Right forelimb (tissue), 1 donor: Measurements from ENCODE around the gene RACK1.
"Not testable (repeated sequence)": the region's sequence is repeated elsewhere in the genome, so short reads cannot be mapped to it uniquely, and the experiment has no call there.

Source experiments
- DNase-seq: peaks from one replicate; pipeline ENCODE4 v3.0.0-alpha.2; 2018

RACK1 gene

DNA sequence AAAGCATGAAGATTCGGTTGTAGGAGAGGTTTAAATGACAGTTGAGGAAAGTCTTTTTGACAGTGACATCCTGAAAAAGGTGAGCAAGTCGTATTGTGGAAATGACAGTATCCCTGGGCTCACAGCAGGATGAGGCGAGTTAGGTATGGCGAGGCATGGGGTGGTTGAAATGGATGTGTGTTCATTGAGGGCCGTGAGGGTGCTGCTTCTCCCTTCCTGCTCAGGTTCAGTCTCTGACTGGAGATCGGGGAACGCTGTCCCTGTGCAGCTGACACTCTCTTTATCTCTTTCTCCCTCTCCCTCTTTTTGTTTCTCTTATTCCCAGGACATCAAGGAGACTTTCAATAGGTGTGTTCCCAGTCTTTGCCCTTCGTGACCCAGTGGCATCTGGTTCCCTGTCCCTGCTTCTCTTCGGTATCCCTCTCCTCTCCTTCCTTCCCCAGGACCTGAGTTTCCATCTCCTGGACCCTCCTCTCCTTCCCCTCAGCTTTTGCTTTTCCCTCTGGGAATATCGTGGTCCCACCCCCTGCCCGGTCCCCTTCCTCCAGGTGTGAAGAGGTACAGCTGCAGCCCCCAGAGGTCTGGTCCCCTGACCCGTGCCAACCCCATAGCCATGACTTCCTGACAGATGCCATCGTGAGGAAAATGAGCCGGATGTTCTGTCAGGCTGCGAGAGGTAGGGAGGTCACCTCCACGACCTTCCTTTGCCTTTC, 10.5 kb downstream of the RACK1 start:
- DNase-seq, result no peak

DNA sequence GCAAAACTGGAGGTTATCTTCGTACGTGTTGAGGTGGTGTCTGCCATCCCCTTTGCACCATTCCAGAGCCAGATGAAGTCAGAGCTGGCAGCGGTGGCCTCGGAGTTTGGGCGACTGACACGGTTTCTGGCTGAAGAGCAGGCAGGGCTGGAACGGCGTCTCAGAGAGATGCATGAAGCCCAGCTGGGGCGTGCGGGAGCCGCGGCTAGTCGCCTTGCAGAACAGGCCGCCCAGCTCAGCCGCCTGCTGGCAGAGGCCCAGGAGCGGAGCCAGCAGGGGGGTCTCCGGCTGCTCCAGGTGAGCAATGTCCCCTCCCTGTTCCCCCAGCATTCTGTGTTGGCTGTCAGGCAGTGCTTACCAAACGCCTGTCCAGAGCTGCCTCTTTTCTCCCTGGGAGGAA, 11.1 kb downstream of the RACK1 start:
- no peak for DNase-seq

DNA sequence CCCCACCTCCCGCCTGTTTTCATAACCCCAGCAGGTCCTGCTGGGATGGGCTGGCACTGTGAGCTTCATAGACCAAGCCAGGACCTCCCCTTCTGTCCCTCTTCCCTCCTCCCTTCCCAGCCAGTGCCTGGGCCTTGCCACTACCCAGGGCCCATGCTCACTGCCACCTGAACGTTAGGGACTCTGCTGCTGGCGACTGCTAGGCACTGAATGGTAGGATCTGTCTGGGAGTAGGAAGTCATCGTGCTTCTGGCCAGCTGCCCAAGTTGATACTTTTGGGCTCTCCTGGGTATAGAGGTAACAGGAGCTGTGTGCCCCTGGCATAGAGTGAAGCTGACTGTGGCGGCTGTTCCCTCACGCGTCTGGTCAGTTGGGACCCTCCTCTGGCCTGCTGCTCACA, 12.3 kb downstream of the RACK1 start:
- DNase-seq, result no peak

DNA sequence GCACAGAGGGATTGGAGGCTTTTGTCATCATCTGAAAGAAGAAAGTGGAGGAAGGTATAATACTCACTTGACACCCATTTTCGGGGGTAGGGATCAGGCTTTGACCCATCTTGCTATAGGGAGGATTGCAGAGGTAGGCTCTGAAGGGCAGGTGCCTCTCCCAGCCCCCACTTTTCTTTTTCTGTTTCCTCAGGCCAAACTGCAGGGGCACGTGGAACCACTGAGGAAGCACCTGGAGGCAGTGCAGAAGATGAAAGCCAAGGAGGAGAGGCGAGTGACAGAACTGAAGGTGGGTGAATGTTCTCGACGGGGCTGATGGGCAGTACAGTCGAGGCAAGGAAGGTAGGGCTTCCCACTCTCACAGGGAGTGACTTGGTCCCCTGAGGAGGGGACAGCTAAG, 13.2 kb downstream of the RACK1 start:
- DNase-seq, result no peak

DNA sequence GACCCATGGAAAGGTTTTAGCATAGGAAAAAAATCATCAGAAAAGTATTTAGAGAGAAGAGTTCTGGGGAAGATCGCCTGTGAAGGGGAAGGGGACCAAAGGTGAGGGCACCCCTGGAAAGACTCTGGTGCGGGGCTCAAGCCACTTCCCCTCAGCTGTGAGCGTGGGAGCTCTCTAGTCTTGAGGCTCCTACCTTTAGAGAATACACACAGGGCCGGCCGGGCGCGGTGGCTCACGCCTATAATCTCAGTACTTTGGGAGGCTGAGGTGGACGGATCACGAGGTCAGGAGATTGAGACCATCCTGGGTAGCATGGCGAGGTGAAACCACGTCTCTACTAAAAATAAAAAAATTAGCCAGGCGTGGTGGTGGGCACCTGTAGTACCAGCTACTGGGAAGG, 13.7 kb downstream of the RACK1 start:
- DNase-seq, result no peak

DNA sequence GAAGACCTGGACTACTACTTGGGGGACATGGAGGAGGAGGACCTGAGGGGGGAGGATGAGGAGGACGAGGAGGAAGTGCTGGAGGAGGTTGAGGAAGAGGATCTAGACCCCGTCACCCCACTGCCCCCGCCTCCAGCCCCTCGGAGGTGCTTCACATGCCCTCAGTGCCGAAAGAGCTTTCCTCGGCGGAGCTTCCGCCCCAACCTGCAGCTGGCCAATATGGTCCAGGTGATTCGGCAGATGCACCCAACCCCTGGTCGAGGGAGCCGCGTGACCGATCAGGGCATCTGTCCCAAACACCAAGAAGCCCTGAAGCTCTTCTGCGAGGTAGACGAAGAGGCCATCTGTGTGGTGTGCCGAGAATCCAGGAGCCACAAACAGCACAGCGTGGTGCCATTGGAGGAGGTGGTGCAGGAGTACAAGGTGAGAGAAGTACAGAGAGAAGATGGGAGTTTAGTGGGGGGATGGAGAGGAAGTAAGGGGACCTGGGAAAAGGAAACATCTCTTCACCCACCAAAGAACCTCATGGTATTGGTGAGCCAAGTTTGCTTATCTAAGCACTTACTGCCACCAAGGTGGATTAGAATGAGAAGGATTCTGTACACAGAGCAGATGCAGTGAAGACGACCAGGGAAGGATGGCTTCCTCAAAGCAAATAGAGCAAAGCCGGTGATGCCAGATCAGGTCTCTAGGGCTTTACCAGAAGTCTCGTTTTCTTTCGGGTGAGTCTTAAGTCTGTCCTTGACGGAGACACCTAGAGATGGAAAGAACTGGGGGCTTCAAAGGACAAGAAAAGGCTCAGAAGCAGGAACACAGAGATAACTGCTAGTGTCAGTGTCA, 19.1 kb downstream of the RACK1 start:
- no peak for DNase-seq

DNA sequence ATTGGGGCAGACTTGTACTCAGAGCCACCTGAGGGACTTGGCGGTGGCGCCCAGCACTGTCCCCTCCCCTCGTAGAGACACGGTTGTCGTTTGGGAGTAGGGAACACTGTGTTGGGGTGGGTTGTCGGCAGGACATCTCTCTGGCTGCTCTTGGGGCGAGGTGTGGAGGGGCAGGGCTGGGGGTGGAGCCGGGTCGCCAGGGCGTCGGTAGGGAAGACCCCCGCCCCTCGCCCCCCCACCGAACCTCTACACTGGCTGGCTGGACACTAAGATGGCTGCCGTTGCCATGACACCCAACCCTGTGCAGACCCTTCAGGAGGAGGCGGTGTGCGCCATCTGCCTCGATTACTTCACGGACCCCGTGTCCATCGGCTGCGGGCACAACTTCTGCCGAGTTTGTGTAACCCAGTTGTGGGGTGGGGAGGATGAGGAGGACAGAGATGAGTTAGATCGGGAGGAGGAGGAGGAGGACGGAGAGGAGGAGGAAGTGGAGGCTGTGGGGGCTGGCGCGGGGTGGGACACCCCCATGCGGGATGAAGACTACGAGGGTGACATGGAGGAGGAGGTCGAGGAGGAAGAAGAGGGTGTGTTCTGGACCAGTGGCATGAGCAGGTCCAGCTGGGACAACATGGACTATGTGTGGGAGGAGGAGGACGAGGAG, 19.8 kb downstream of the RACK1 start:
- no peak for DNase-seq

DNA sequence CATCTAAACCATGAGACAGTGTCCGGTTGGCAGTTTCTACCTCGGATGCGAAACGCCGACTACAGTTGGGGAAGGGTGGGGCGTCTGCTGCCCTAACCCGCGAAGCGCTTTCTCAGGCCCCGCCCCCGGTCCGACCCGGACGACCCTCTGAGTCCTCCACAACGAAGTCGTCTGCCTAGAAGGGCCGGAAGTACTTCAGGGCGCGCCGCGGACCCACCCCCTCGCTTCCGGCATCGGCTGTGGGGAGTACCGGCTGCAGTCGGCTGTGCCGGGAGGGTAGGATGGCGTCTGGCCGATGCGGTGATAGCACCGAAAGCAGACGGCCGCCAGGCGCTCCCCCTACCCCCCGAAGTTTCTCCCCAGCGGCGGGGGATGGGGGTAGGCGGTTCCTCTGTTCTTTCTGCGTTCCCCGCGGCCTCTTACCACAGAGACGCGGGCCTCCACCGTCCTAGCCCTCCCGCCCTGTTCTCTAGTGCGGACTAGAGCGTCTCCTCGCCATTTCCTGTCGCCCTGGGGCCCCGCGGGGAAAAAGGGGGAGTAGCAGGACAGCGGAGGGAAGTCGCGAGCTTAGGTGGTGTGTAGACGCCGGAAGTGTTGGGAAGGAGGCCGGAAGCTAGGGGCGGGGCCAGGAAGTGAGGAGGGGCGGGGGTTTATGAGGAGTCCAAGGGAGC, 20.5 kb downstream of the RACK1 start, which contains the start of gene TRIM41:
Gene TRIM41, plus strand, starts transcription at position 224 of the 671 bp plus-strand sequence. CDS start 719 bp downstream, outside the sequence.
- peak; percentile 99 for DNase-seq

DNA sequence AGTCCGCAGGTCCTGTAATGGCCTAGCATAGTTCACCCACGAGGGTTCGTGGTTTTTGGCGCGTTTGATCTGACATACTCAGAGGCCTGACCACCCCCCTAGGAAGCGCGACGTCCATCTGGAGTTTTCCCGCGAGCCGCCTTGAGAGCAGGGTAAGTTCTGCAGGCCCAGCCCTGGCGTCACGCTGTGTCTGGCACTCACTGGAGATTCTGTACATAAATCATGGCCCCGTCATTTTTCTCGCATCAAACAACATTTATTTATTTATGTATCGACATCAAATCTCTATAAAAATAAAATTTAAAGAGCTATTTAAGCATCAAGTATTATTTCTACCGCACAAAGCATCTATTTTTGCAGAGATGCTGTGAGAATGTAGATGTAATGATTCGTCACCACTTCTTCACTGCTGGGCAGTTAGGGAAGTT, 21.1 kb downstream of the RACK1 start:
- no peak for DNase-seq

DNA sequence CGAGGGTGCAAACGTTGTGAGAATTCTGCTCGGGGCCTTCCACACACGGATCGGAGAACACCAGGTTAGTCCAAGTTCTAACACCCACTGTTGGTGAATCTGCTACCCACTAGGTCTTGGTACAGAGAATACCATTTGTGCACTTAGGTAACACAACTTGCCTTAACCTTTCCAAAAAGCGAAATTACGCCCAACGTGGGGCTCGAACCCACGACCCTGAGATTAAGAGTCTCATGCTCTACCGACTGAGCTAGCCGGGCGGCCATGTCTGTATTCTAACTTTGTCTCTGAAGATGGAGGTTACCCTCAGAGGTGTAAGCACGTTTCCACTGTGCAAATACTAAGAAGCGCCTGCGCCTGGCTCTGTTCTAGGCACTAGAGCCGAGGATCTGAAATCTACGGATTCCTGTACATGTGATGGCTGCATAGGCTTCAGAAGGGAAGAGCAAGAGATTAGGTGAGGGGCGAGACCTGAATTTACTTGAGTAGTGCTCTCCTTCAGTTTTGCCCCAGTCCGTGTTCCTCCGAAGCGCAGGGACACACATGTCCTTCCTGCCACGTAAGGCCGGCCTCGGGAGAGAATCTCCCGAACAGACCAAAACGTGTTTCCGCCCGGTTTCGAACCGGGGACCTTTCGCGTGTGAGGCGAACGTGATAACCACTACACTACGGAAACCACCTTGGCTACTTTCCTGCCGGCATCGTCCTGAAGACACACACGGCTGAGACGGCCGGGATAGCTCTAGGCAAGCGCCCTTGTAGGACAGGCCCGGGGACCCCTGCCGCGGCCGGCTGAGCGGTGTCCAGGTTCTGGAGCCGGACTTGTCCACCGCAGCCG, 21.7 kb downstream of the RACK1 start:
- peak; percentile 99 for DNase-seq

DNA sequence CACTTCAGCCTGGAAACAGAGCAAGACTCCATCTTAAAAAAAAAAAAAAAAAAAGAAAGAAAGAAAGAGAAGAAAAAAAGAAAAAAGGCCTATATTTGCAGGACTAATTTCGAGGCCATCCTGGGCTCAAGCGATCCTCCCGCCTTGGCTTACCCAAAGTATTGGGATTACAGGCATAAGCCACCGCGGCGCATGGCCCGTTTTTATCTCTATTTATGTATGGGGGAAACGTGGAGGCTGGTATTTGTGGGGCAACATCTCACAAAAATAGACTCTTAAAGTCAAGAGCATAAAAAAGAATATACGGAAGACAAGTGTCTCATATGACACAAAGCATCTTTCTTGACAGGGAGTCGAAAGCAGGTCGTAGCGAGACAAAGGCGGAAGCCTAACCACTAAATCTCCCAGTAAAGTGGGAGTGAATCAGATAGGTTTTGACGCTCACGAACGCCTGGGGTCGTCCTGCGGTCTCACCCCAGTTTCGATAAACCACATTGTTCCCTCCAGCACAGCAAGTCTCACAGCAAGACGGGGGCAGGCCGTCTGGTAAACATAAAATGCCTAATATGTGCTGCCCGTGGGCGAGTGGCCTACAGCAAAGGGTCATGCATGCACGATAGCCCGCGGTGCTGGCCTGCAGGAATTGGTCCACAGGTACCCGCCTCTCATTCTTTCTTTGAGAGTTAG, 22.5 kb downstream of the RACK1 start:
- DNase-seq, result no peak

DNA sequence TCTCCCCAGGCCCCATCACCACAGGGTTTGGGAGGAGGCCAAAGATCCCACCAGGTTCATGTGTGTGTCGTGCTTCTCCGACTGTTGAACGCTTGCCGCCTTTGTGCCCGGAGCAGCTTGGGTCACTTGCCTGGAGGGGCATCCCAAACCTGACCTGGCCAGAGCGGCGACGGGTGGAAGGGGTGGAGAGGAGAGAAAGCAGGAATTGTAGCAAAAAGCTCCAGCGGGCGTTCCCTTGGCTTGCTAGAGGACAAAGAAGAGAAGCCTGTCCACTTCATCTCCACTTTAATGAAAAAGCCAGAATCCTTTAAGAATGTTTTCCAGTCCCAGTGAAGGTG, 23.6 kb downstream of the RACK1 start:
- no peak for DNase-seq

DNA sequence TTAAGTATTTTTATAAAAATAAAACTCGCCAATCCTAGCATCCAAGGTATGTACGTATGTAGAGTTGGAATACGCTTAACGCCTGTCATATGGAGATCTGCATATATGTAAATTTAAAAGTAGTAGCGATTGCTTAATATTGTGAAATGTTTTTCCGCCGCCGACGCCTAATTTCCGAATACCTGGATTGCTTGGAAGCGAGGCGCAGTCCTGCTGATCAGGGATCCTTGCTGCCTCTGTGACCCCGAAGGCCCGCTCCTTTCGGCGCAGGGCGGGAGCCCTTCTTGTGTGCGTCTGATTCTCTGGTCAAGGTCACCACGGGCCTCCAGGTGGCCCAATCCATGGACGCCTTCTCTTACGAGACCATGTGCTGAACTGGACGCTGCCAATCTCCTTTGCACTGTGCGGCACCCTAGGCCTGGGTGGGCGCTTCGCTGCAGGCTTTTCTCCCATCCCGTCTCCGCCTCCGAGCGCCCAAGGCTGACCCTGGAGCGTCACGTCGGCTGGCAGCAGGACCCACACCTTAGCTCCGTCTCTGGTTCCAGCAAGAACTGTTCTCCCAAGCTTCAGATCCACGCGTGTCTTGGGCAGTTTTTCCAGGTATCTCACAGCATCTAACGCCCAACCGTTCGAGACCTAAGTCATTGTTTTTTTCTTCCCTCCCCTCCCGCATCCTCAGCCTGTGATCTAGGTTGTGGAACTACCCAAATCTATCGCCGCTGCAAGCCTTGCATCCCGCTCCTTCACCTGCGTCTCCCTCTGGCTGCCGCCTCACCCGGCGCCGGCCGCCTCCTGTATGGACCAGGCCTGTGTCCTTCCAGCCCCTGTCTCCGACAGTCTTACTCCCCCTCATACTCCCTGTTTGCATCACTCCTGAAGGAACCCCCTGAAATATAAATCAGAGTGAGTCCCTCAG, 24.2 kb downstream of the RACK1 start:
- no peak for DNase-seq

DNA sequence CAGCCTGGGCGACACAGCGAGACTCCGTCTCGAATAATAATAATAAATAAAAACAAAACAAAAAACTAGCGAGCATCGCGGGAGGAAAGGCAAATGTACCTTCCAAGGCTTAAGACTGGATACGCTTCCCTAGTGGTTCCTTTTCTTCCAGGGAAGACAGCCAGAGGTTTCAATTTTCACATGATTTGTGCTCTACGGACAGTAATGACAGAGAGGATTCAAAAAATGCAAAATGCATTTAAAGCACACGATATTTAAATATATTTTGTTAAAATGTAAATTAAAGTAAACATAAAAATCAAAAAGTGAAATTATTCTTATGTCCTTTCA, 24.9 kb downstream of the RACK1 start:
- DNase-seq, result no peak

DNA sequence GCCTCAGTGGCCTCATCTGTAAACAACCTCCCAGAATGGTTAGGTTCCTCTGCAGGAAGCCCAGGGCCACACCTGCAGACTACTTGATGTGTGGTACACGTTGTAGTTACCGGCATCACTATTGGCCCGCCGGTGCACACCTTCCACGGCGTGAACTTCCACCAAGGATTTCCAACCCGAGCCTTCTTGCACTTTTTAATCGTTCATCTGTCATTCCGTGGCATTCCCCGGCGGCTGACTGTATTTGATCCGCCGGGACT, 26.0 kb downstream of the RACK1 start:
- no peak for DNase-seq

DNA sequence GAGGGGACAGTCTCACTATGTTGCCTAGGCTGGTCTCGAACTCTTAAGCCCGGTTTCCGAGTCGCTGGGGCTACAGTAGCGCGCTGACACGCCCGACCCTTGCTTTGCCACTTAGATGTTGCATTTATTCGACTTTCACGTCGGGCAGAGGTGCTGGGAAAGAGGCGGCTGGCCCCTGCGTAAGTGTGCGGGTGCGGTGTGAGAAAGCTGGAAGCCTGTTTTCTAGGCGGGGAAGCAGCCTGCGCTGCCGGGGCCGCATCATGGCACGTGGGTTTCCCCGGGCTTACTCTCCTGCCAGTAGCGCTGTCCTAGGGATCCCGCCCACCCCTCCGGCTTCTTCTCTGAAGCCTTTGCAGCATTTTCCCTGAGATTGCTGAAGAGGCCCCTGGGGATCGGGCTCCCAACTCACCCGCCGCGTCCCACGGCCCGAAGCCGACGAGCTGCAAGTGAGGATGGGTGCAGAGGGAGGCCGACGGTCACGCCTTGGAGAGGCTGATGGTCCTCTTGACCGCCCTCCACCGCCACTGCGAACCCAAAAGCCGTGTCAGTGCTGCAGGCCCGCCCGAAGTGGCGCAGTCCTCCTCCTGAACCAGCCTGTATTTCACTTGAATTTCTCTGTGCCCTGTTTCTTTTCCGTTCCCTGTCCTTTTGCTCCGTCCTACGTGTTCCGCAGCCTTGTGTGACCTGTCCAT, 26.4 kb downstream of the RACK1 start:
- DNase-seq, result peak; percentile 74

DNA sequence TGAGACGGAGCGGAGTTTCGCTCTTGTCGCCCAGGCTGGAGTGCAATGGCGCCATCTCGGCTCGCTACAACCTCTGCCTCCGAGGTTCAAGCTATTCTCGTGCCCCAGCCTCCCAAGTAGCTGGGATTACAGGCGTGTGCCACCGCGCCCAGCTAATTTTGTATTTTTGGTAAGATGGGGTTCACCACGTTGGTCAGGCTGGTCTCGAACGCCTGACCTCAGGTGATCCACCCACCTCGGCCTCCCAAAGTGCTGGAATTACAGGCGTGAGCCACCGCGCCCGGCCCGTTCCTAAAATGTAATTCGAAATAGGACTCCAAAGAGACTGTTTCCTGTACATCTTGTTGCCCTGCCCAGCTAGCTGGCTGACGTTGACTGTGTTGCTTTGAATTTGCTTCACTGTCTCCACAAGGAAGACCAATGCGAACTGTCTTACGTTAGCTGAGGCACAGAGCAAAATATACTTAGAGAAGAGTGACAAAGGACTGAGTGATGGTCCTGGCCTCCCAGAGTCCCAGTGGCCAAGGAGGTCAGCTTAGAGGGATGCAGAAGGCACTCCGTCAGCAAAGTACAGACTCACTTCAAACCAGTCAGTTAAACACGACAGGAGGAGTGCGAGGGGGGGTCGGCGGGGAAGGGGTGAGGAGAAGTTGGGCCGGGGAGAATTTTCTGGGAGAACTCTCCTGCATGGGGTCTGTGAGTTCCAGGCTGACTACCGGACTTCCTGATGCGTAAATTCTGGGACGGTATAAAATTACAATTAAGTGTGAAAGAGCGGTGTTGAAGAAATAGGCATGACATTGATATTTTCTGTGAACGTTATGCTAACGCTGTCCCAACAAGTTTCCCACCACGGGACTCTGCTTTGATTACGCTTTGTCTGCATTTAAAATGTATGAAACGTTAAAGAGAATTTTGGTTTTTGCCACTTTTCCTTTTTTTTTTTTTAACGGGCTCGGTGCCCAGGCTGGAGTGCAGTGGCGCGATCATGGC, 27.4 kb downstream of the RACK1 start:
- DNase-seq, result no peak

DNA sequence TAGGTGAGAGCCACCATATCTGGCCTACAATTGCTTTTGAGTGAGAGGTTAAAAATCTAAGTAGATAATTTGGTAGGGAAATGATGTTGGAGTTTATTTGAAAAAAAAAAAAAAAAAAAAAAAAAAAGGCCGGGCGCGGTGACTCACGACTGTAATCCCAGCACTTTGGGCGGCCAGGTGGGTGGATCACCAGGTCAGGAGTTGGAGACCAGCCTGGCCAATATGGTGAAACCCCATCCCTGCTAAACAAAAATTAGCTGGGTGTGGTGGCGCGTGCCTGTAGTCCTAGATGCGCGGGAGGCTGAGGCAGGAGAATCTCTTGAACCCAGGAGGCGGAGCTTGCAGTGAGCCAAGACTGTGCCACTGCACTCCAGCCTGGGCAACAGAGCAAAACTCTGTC, 29.5 kb downstream of the RACK1 start:
- not testable (repeated sequence) for DNase-seq

DNA sequence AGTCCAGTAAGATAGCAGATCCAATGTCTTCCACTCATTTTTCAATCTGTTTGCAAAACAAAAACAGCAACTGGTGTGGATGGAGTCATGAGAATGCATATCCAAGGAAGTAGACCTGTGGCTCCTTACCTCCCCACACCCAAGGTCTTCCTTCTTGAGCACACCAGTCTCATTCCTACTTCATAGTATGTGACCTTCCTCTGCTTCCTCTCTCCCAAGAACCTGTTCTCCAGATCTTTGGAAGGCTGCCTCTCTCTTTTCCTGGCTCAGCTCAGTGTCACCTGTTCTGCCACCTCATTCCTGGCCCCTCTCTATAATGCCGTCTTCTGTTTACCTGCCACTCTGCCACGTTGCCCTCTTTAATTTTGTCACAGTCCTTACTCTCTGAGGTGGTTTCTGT, 30.8 kb downstream of the RACK1 start:
- DNase-seq, result no peak
